OCI-LY7 (cell line): Measurements from ENCODE around the gene METTL3. TPM values are rescaled to one million over a fixed set of nuclear protein-coding genes. Genes with fewer than 3 reads are reported as not detected.

Source experiments
- BruUV-seq: library from RNA; stranded (reverse); fragments of 400-500 nt; replicated peaks from 2 replicates; lab custom pipeline; 2021; lab: Mats Ljungman, UMichigan
- CTCF ChIA-PET: fragments of 300-600 bp; sonication (Branson Sonifier 250); formaldehyde crosslinking; loops from one replicate; lab custom pipeline; 2022; ENCODE audit warnings: antibody characterized with exemption; ENCODE audit not compliant: unreplicated experiment; lab: Charles Lee
- POLR2A ChIA-PET: fragments of 300-600 bp; sonication (Branson Sonifier 250); formaldehyde crosslinking; loops from one replicate; lab custom pipeline; 2022; ENCODE audit warnings: antibody characterized with exemption; lab: Charles Lee
- DNase-seq: peaks from one replicate; pipeline ENCODE4 v3.0.0-alpha.2; 2015; ENCODE audit warnings: low spot score
- H2AFZ ChIP-seq: fragments of 200-600 bp; sonication (generic), shearing (Covaris generic); 2 replicates; pipeline ENCODE4 v1.6.1; 2014; ENCODE audit warnings: mild to moderate bottlenecking, antibody characterized with exemption, low read length, moderate library complexity
- H3K27ac ChIP-seq: fragments of 200-600 bp; sonication (generic); 2 replicates; pipeline ENCODE4 v1.5.1; 2014; ENCODE audit warnings: mixed run types, low read depth, mild to moderate bottlenecking, moderate library complexity, low read length, inconsistent platforms; ENCODE audit not compliant: poor library complexity, severe bottlenecking
- H3K36me3 ChIP-seq: fragments of 200-600 bp; sonication (generic); 2 replicates; pipeline ENCODE4 v1.6.1; 2014; ENCODE audit warnings: mild to moderate bottlenecking, antibody characterized with exemption, low read length, moderate library complexity, mixed read lengths; ENCODE audit not compliant: insufficient read depth
- H3K4me1 ChIP-seq: fragments of 200-600 bp; sonication (generic); 2 replicates; pipeline ENCODE4 v1.5.1; 2014; ENCODE audit warnings: mild to moderate bottlenecking, low read length; ENCODE audit not compliant: insufficient read depth, poor library complexity, severe bottlenecking
- H3K4me2 ChIP-seq: fragments of 200-600 bp; sonication (generic); 2 replicates; pipeline ENCODE4 v1.6.1; 2014; ENCODE audit warnings: mild to moderate bottlenecking, low read length
- H3K4me3 ChIP-seq: fragments of 200-600 bp; sonication (generic); 2 replicates; pipeline ENCODE4 v1.5.1; 2014; ENCODE audit warnings: mild to moderate bottlenecking, low read depth, low read length; ENCODE audit not compliant: poor library complexity, severe bottlenecking
- H3K79me2 ChIP-seq: fragments of 200-600 bp; sonication (generic); 2 replicates; pipeline ENCODE4 v1.6.1; 2016; ENCODE audit warnings: low read depth, mild to moderate bottlenecking, low read length, moderate library complexity, mixed read lengths; ENCODE audit not compliant: insufficient read depth
- H3K9me2 ChIP-seq: fragments of 200-600 bp; sonication (generic); 2 replicates; pipeline ENCODE4 v1.6.1; 2016; ENCODE audit warnings: mild to moderate bottlenecking, low read length, mixed read lengths; ENCODE audit not compliant: insufficient read depth
- H3K9me3 ChIP-seq: fragments of 200-600 bp; sonication (generic); 2 replicates; pipeline ENCODE4 v1.6.1; 2014; ENCODE audit warnings: mild to moderate bottlenecking, mixed run types, low read length, mixed read lengths
- H4K20me1 ChIP-seq: fragments of 200-600 bp; sonication (generic); 2 replicates; pipeline ENCODE4 v1.6.1; 2014; ENCODE audit warnings: mild to moderate bottlenecking, antibody characterized with exemption, low read length, moderate library complexity, mixed read lengths; ENCODE audit not compliant: insufficient read depth
- CTCF ChIP-seq: fragments of 200-600 bp; sonication (generic); conservative IDR thresholded peaks from 2 replicates; pipeline ENCODE4 v1.5.1; 2014; ENCODE audit warnings: mild to moderate bottlenecking, antibody characterized with exemption, low read length, moderate library complexity, mixed read lengths
- EZH2phosphoT487 ChIP-seq: fragments of 200-600 bp; sonication (generic); IDR thresholded peaks from 2 replicates; pipeline ENCODE4 v1.6.1; 2018; ENCODE audit warnings: low read depth, borderline replicate concordance, mild to moderate bottlenecking, mixed run types, antibody characterized with exemption, low read length, moderate library complexity, mixed read lengths
- intact Hi-C: fragments of 100-400 bp; cut with micrococcal nuclease; formaldehyde crosslinking; loops from one replicate; pipeline ENCODE4 v1.10.0; 2022; ENCODE audit not compliant: unreplicated experiment
- total RNA-seq, 2 experiments: library from RNA; depleted of rRNA in 1 of 2; stranded (reverse); fragments of >200 nt in 1 of 2; shearing (Covaris generic) in 1 of 2; gene quantifications; 2 replicates each; pipeline ENCODE4 v1.2.3, GENCODE V29; 2014 to 2022

METTL3 gene
- total RNA-seq, 2 experiments from 2014 or later = 101 to 145 TPM

- CTCF ChIA-PET = no interaction called here
- TF ChIP-seq CTCF = no peak
- no peaks in the 10 kb centered on the region for H3K9me2 ChIP-seq
Measured at GRCh38 chr14:21501568-21501967, 9.6 kb downstream of the METTL3 start.

GRCh38 chr14:21498540-21499526 lies 12.3 kb downstream of the METTL3 start:
- TF ChIP-seq EZH2phosphoT487 = no peak
- TF ChIP-seq CTCF = peak; percentile 89
- H3K9me2 ChIP-seq = no peaks in the 10 kb centered on the region
- intact Hi-C loops = loop anchor here (1.0 to 2.0 kb wide), 2 partner anchors 42 to 58 kb away; partner anchors contain the start of gene CHD8
- peaks cover 95% of the 10 kb centered on the region for H3K36me3 ChIP-seq
- ChIA-PET CTCF (interaction anchor here (0.6 to 1.3 kb wide), 5 partner anchors 12 to 225 kb away, joined by 4 to 8 read pairs (median 4); partner anchors contain the start of genes CHD8 and METTL3), POLR2A (interaction anchor here (0.5 to 2.0 kb wide), 9 partner anchors 9 to 1678 kb away, joined by 3 to 8 read pairs (median 3); partner anchors contain the start of gene SALL2)
- TSS peak; percentile 13 for BruUV-seq
- peak; percentile 80 for DNase-seq
- H4K20me1 ChIP-seq = no peaks in the 10 kb centered on the region; the same call in 1 of the 2 replicates
- no peaks in the 10 kb centered on the region for H3K4me1 ChIP-seq
- no peak overlapping the region for H3K27ac ChIP-seq
- H2AFZ ChIP-seq = no peak overlapping the region
- no peak overlapping the region for H3K4me3 ChIP-seq
- no peaks in the 10 kb centered on the region for H3K9me3 ChIP-seq
- H3K4me2 ChIP-seq = no peak overlapping the region
- peaks cover under 1% of the 10 kb centered on the region; the same call in 1 of the 2 replicates for H3K79me2 ChIP-seq

More at GRCh38 chr14:21501568-21501967, 9.6 kb downstream of the METTL3 start:
- Histone ChIP-seq H3K4me2 (no peak overlapping the region), H3K4me3 (no peak overlapping the region), H3K36me3 (peaks cover 88% of the 10 kb centered on the region), H3K9me3 (no peaks in the 10 kb centered on the region), H4K20me1 (no peaks in the 10 kb centered on the region; the same call in 1 of the 2 replicates), H3K79me2 (peaks cover 22% of the 10 kb centered on the region; the same call in 1 of the 2 replicates), H2AFZ (no peak overlapping the region), H3K27ac (no peak overlapping the region), H3K4me1 (peaks cover 10% of the 10 kb centered on the region)
- POLR2A ChIA-PET = interaction anchor here (0.6 to 2.3 kb wide), 5 partner anchors 10 to 512 kb away, joined by 3 to 16 read pairs (median 4); partner anchors contain the start of gene METTL3
- BruUV-seq = no TSS peak
- intact Hi-C loops = no loop called here
- no peak for DNase-seq
